Measurements from ENCODE around the gene C4BPA.

C4BPA gene

DNA sequence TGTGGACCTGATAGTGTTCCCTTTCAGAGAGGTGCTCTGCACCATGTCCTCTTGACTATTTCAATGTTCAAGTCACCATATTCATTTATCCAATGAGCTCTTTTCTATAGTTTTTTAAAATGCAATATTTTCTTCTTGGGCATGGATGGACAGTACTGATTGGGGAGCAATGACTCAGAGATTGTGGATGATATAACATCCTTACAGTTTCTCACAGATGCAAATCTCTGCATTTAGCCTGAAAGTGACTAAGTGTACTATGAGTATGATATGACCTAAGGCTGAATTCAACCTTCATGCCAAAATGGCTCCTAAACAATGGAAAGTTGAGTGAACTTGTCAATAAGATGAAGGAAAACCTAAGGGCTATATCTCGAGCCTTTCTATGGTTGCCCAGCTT is 36.5 kb downstream of the C4BPA start:
- H3K27me3 Mint-ChIP-seq (ENCODE audit: low read depth): no peaks in the 10 kb centered on the region
- TF ChIP-seq, protein P1, sequence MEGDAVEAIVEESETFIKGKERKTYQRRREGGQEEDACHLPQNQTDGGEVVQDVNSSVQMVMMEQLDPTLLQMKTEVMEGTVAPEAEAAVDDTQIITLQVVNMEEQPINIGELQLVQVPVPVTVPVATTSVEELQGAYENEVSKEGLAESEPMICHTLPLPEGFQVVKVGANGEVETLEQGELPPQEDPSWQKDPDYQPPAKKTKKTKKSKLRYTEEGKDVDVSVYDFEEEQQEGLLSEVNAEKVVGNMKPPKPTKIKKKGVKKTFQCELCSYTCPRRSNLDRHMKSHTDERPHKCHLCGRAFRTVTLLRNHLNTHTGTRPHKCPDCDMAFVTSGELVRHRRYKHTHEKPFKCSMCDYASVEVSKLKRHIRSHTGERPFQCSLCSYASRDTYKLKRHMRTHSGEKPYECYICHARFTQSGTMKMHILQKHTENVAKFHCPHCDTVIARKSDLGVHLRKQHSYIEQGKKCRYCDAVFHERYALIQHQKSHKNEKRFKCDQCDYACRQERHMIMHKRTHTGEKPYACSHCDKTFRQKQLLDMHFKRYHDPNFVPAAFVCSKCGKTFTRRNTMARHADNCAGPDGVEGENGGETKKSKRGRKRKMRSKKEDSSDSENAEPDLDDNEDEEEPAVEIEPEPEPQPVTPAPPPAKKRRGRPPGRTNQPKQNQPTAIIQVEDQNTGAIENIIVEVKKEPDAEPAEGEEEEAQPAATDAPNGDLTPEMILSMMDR (IDR thresholded peaks at IDR 0.05; ENCODE audit: unreplicated experiment in 3 of 3): no peak
- H3K36me3 Mint-ChIP-seq (ENCODE audit: low read depth): no peaks in the 10 kb centered on the region
- H3K4me3 Mint-ChIP-seq: no peak overlapping the region
- H3K27ac Mint-ChIP-seq: no peak overlapping the region
- H3K9me3 Mint-ChIP-seq: peaks cover 7% of the 10 kb centered on the region
- no peaks in the 10 kb centered on the region for H3K4me1 Mint-ChIP-seq

GRCh38 chr1:207145401-207146058 is 41.5 kb downstream of the C4BPA start:
- Mint-ChIP-seq H3K36me3 (ENCODE audit: low read depth) (no peaks in the 10 kb centered on the region), H3K27ac (no peak overlapping the region), H3K4me3 (no peak overlapping the region), H3K9me3 (peaks cover 2% of the 10 kb centered on the region), H3K27me3 (ENCODE audit: low read depth) (no peaks in the 10 kb centered on the region), H3K4me1 (no peaks in the 10 kb centered on the region)
- TF ChIP-seq, protein P1 (IDR thresholded peaks at IDR 0.05; ENCODE audit: unreplicated experiment in 3 of 3): no peak

GRCh38 chr1:207151920-207152319 is 47.9 kb downstream of the C4BPA start:
- H3K27me3 Mint-ChIP-seq (ENCODE audit: low read depth): no peaks in the 10 kb centered on the region
- H3K27ac Mint-ChIP-seq: no peak overlapping the region
- H3K4me3 Mint-ChIP-seq: no peak overlapping the region
- no peaks in the 10 kb centered on the region for H3K4me1 Mint-ChIP-seq
- H3K36me3 Mint-ChIP-seq (ENCODE audit: low read depth): no peaks in the 10 kb centered on the region
- peaks cover 13% of the 10 kb centered on the region for H3K9me3 Mint-ChIP-seq
- TF ChIP-seq, protein P1 (IDR thresholded peaks at IDR 0.05; ENCODE audit: unreplicated experiment in 3 of 3): no peak

DNA sequence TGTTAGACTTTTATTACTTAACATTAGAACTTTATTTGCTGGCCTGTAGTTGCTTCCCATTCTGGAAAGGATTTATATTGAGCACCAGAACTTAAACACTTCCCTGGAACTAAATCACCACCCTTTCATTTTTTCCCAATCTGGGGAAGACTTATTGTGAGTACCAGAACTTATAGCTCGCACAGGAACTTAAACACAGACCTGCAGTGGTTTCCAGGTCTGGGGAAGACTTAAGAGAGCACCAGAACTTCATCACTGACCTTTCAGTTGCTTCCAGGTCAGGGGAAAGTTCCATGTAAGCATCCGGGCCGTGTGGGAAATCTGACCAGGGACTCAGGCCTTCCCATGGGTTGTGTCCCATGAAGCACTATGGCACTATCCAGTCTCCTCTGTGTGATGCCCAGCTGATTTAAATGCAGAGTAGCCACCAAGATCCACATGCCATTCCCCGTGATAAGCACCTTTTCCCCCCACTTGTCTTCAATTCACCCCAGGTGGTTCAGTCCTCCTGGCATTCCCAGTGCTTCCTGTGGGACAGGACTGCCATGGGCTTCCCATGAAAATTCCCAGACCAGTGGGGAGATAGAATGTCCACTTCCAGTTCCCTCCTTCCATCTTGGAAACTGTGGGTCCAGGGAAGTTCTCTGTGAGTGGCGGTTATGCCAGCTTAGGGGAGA is 48.9 kb downstream of the C4BPA start:
- TF ChIP-seq, protein P1 (IDR thresholded peaks at IDR 0.05; ENCODE audit: unreplicated experiment in 3 of 3): no peak
- Mint-ChIP-seq H3K27me3 (ENCODE audit: low read depth) (no peaks in the 10 kb centered on the region), H3K27ac (no peak overlapping the region), H3K36me3 (ENCODE audit: low read depth) (no peaks in the 10 kb centered on the region), H3K4me3 (no peak overlapping the region), H3K9me3 (peaks cover 16% of the 10 kb centered on the region), H3K4me1 (no peaks in the 10 kb centered on the region)

- H3K27me3 Mint-ChIP-seq (ENCODE audit: low read depth): no peaks in the 10 kb centered on the region
- TF ChIP-seq, protein P1 (IDR thresholded peaks at IDR 0.05; ENCODE audit: unreplicated experiment in 3 of 3): no peak
- H3K36me3 Mint-ChIP-seq (ENCODE audit: low read depth): no peaks in the 10 kb centered on the region
- H3K4me1 Mint-ChIP-seq: no peaks in the 10 kb centered on the region
- no peak overlapping the region for H3K27ac Mint-ChIP-seq
- peaks cover 16% of the 10 kb centered on the region for H3K9me3 Mint-ChIP-seq
- no peak overlapping the region for H3K4me3 Mint-ChIP-seq
Observed at GRCh38 chr1:207155028-207155427, 51.0 kb downstream of the C4BPA start.

- Mint-ChIP-seq H3K27me3 (ENCODE audit: low read depth) (no peaks in the 10 kb centered on the region), H3K4me3 (no peak overlapping the region), H3K9me3 (peaks cover 12% of the 10 kb centered on the region), H3K27ac (no peak overlapping the region), H3K4me1 (no peaks in the 10 kb centered on the region), H3K36me3 (ENCODE audit: low read depth) (no peaks in the 10 kb centered on the region)
- TF ChIP-seq, protein P1 (IDR thresholded peaks at IDR 0.05; ENCODE audit: unreplicated experiment in 3 of 3): no peak
Observed at GRCh38 chr1:207156095-207156494, 52.1 kb downstream of the C4BPA start.

Data from nephron (organoid).